Loucy (cell line): ENCODE data around the gene HEXIM2.

ENCODE experiments used
- H2AFZ ChIP-seq: fragments of 200-600 bp; sonication (generic); 2 replicates; pipeline ENCODE4 v1.6.0; 2016; ENCODE audit warnings: antibody characterized with exemption, mild to moderate bottlenecking, low read length, moderate library complexity
- H3F3A ChIP-seq: fragments of 200-600 bp; 2 replicates; pipeline ENCODE4 v1.6.0; 2016; ENCODE audit warnings: antibody characterized with exemption, low read depth, mild to moderate bottlenecking
- H3K27me3 ChIP-seq: fragments of 200-600 bp; sonication (generic); 2 replicates; pipeline ENCODE4 v1.6.1; 2014; ENCODE audit warnings: low read length, mild to moderate bottlenecking; ENCODE audit not compliant: insufficient read depth, poor library complexity, severe bottlenecking
- H3K36me3 ChIP-seq: fragments of 200-600 bp; sonication (generic); 2 replicates; pipeline ENCODE4 v1.6.1; 2016; ENCODE audit warnings: low read length; ENCODE audit not compliant: insufficient read depth
- H3K4me1 ChIP-seq: fragments of 200-600 bp; sonication (generic); 2 replicates; pipeline ENCODE4 v1.5.1; 2014; ENCODE audit warnings: low read length, mild to moderate bottlenecking; ENCODE audit not compliant: insufficient read depth, poor library complexity, severe bottlenecking
- H3K4me2 ChIP-seq: fragments of 200-600 bp; sonication (generic); 2 replicates; pipeline ENCODE4 v1.6.0; 2014; ENCODE audit warnings: antibody characterized with exemption, low read length, low read depth, mild to moderate bottlenecking; ENCODE audit not compliant: poor library complexity, severe bottlenecking
- H3K4me3 ChIP-seq: fragments of 200-600 bp; sonication (generic); 2 replicates; pipeline ENCODE4 v1.5.1; 2014; ENCODE audit warnings: low read length, mild to moderate bottlenecking, mixed read lengths; ENCODE audit not compliant: poor library complexity, severe bottlenecking
- H3K79me2 ChIP-seq: fragments of 200-600 bp; sonication (generic); 2 replicates; pipeline ENCODE4 v1.6.1; 2014; ENCODE audit warnings: low read length; ENCODE audit not compliant: insufficient read depth
- H3K9ac ChIP-seq: fragments of 200-600 bp; sonication (generic); 2 replicates; pipeline ENCODE4 v1.6.0; 2014; ENCODE audit warnings: mild to moderate bottlenecking, low read depth, low read length, moderate library complexity; ENCODE audit not compliant: poor library complexity, severe bottlenecking
- H3K9me2 ChIP-seq: fragments of 200-600 bp; sonication (generic); replicated peaks from 2 replicates; pipeline ENCODE4 v1.6.1; 2016; ENCODE audit warnings: low read depth, low read length, mixed read lengths
- H3K9me3 ChIP-seq: fragments of 200-600 bp; sonication (generic); 2 replicates; pipeline ENCODE4 v1.6.1; 2014; ENCODE audit warnings: mild to moderate bottlenecking, antibody characterized with exemption, low read length, low read depth; ENCODE audit not compliant: insufficient read depth
- H4K20me1 ChIP-seq: fragments of 200-600 bp; sonication (generic); 2 replicates; pipeline ENCODE4 v1.6.0; 2014; ENCODE audit warnings: antibody characterized with exemption, low read length, mild to moderate bottlenecking; ENCODE audit not compliant: insufficient read depth, poor library complexity, severe bottlenecking
- CTCF ChIP-seq: fragments of 200-600 bp; sonication (generic); conservative IDR thresholded peaks from 2 replicates; pipeline ENCODE4 v1.5.1; 2014; ENCODE audit warnings: mild to moderate bottlenecking, antibody characterized with exemption, low read length
- EZH2phosphoT487 ChIP-seq: fragments of 200-600 bp; IDR thresholded peaks from 2 replicates; pipeline ENCODE4 v1.6.1; 2018; ENCODE audit warnings: antibody characterized with exemption, mild to moderate bottlenecking, moderate library complexity, borderline replicate concordance

Gene HEXIM2

GRCh38 chr17:45190503-45191255, 29.0 kb downstream of the HEXIM2 start:
- no peak overlapping the region for H2AFZ ChIP-seq
- H3K9me3 ChIP-seq: no peaks in the 10 kb centered on the region
- no peaks in the 10 kb centered on the region for H3K4me1 ChIP-seq
- no peaks in the 10 kb centered on the region for H3K36me3 ChIP-seq
- no peaks in the 10 kb centered on the region for H3K27me3 ChIP-seq
- no peak overlapping the region for H3K9ac ChIP-seq
- no peaks in the 10 kb centered on the region for H3F3A ChIP-seq
- no peaks in the 10 kb centered on the region for H4K20me1 ChIP-seq
- H3K4me2 ChIP-seq: no peak overlapping the region
- H3K79me2 ChIP-seq: no peaks in the 10 kb centered on the region
- no peak overlapping the region for H3K4me3 ChIP-seq
- no peak for TF ChIP-seq EZH2phosphoT487
- TF ChIP-seq CTCF: no peak
- H3K9me2 ChIP-seq: no peaks in the 10 kb centered on the region

- no peak overlapping the region for H3K4me3 ChIP-seq
- no peaks in the 10 kb centered on the region for H3K36me3 ChIP-seq
- H3K4me1 ChIP-seq: peaks cover 10% of the 10 kb centered on the region
- no peaks in the 10 kb centered on the region for H3K9me2 ChIP-seq
- no peaks in the 10 kb centered on the region for H3K27me3 ChIP-seq
- no peaks in the 10 kb centered on the region for H4K20me1 ChIP-seq
- TF ChIP-seq EZH2phosphoT487: no peak
- no peak for TF ChIP-seq CTCF
- H2AFZ ChIP-seq: no peak overlapping the region
- H3K79me2 ChIP-seq: no peaks in the 10 kb centered on the region
- H3K4me2 ChIP-seq: no peak overlapping the region
- no peaks in the 10 kb centered on the region for H3F3A ChIP-seq
- no peak overlapping the region for H3K9ac ChIP-seq
- H3K9me3 ChIP-seq: no peaks in the 10 kb centered on the region
Observed at GRCh38 chr17:45195424-45195823, 33.7 kb downstream of the HEXIM2 start.

- no peaks in the 10 kb centered on the region for H3F3A ChIP-seq
- H3K4me1 ChIP-seq: peaks cover 10% of the 10 kb centered on the region
- H4K20me1 ChIP-seq: no peaks in the 10 kb centered on the region
Observed at GRCh38 chr17:45197108-45197507, 35.4 kb downstream of the HEXIM2 start.

More at GRCh38 chr17:45197108-45197507, 35.4 kb downstream of the HEXIM2 start:
- Histone ChIP-seq H3K27me3 (no peaks in the 10 kb centered on the region), H3K4me3 (no peak overlapping the region), H3K4me2 (no peak overlapping the region), H2AFZ (no peak overlapping the region), H3K9me3 (no peaks in the 10 kb centered on the region), H3K9ac (peak overlapping the region; percentile 51), H3K36me3 (no peaks in the 10 kb centered on the region), H3K9me2 (no peaks in the 10 kb centered on the region), H3K79me2 (no peaks in the 10 kb centered on the region)
- no peak for TF ChIP-seq EZH2phosphoT487
- no peak for TF ChIP-seq CTCF
